Panc1 (cell line): ENCODE results near the gene CEMIP.

Experiments
- POLR2AphosphoS5 ChIP-seq: IDR thresholded peaks from 2 replicates; pipeline ENCODE4 v1.6.1; 2012; ENCODE audit warnings: mild to moderate bottlenecking, low read depth, low read length, moderate library complexity
- SIN3A ChIP-seq: IDR thresholded peaks from 2 replicates; pipeline ENCODE4 v1.6.1; 2012; ENCODE audit warnings: low read depth, mild to moderate bottlenecking, low read length, moderate library complexity, borderline replicate concordance; ENCODE audit not compliant: insufficient read depth
- TF ChIP-seq, protein P1 (sequence below): fragments of 450-650 bp; IDR thresholded peaks from 2 replicates; pipeline ENCODE4 v1.5.1; 2017; ENCODE audit warnings: mild to moderate bottlenecking

DNA sequence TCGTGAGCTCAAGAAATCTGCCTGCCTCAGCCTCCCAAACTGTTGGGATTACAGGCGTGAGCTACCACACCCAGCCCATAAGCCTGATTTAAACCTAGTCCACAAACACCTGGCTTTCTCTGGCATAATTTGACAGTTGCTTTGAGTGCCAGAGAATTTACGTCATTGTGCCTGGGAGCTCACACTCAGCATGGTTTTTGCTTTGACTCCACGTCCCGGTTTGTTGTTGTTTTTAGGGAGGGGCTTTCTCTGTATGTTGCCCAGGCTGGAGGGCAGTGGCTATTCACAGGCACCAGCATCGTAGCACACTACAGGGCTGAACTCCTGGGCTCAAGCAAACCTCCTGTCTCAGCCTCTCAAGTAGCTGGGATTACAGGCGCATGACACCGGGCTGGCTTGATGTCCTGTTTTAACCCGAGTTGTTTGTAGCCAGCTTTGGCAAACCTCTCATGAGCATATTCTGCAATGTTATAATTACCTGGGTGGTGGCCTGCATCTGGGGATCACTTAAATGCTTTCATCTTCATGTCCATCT is 32.7 kb downstream of the CEMIP start:
- no peak for TF ChIP-seq SIN3A
- no peak for TF ChIP-seq POLR2AphosphoS5
- TF ChIP-seq, protein P1, sequence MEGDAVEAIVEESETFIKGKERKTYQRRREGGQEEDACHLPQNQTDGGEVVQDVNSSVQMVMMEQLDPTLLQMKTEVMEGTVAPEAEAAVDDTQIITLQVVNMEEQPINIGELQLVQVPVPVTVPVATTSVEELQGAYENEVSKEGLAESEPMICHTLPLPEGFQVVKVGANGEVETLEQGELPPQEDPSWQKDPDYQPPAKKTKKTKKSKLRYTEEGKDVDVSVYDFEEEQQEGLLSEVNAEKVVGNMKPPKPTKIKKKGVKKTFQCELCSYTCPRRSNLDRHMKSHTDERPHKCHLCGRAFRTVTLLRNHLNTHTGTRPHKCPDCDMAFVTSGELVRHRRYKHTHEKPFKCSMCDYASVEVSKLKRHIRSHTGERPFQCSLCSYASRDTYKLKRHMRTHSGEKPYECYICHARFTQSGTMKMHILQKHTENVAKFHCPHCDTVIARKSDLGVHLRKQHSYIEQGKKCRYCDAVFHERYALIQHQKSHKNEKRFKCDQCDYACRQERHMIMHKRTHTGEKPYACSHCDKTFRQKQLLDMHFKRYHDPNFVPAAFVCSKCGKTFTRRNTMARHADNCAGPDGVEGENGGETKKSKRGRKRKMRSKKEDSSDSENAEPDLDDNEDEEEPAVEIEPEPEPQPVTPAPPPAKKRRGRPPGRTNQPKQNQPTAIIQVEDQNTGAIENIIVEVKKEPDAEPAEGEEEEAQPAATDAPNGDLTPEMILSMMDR: no peak
